Stimulated activated naive B cell treated with anti-CD40 and anti-IgM and Interleukin-4, amounts not matched to agents 10 μg/mL and 1 μg/mL and 100 μg/mL, for 72 hours (primary cell): ENCODE measurements around the gene GLRA1.

Experiments used
- ATAC-seq, 2 donors: fragments of 150-1000 bp; cut with Tn5 transposase; replicated peaks; 2 replicates each; pipeline ENCODE4 v1.10.0; 2021; ENCODE audit warnings: moderate library complexity in 1 of 2
- DNase-seq: peaks from one replicate; pipeline ENCODE4 v3.0.0; 2021
- H3K27ac Mint-ChIP-seq: one replicate; pipeline ENCODE4 v1.8.0; 2022; ENCODE audit warnings: mild to moderate bottlenecking, mixed read lengths
- H3K27me3 Mint-ChIP-seq, 2 donors: one replicate each; pipeline ENCODE4 v1.8.0; 2022; ENCODE audit warnings: mixed read lengths in 2 of 2
- H3K36me3 Mint-ChIP-seq, 2 donors: one replicate each; pipeline ENCODE4 v1.8.0; 2022; ENCODE audit warnings: mixed read lengths in 2 of 2, mild to moderate bottlenecking in 1 of 2
- H3K4me1 Mint-ChIP-seq, 2 donors: one replicate each; pipeline ENCODE4 v1.8.0; 2022; ENCODE audit warnings: mixed read lengths in 2 of 2, mild to moderate bottlenecking in 1 of 2
- H3K4me3 Mint-ChIP-seq, 2 donors: one replicate each; pipeline ENCODE4 v1.8.0; 2022; ENCODE audit warnings: mild to moderate bottlenecking in 2 of 2, mixed read lengths in 2 of 2, moderate library complexity in 1 of 2
- H3K9me3 Mint-ChIP-seq, 2 donors: one replicate each; pipeline ENCODE4 v1.8.0; 2022; ENCODE audit warnings: mixed read lengths in 2 of 2, mild to moderate bottlenecking in 1 of 2

Gene GLRA1

GRCh38 chr5:151947931-151948608, 23.4 kb upstream of the GLRA1 start:
- Mint-ChIP-seq H3K27me3 (peaks cover 30 to 48% of the 10 kb centered on the region in 2 donors), H3K27ac (no peak overlapping the region), H3K9me3 (no peaks in the 10 kb centered on the region), H3K4me1 (peaks cover 0 to 2% of the 10 kb centered on the region in 2 donors), H3K4me3 (no peak overlapping the region), H3K36me3 (no peaks in the 10 kb centered on the region)
- ATAC-seq (no peak), DNase-seq (no peak)

- no peak for ATAC-seq
- no peak overlapping the region for H3K27ac Mint-ChIP-seq
- no peaks in the 10 kb centered on the region for H3K4me1 Mint-ChIP-seq
- peaks cover 5 to 9% of the 10 kb centered on the region in 2 donors for H3K9me3 Mint-ChIP-seq
- peaks cover 0 to 4% of the 10 kb centered on the region in 2 donors for H3K27me3 Mint-ChIP-seq
- H3K36me3 Mint-ChIP-seq: peaks cover 2 to 3% of the 10 kb centered on the region in 2 donors
- DNase-seq: no peak
- no peak overlapping the region for H3K4me3 Mint-ChIP-seq
Measured at GRCh38 chr5:151937851-151938250, 13.2 kb upstream of the GLRA1 start.

DNA sequence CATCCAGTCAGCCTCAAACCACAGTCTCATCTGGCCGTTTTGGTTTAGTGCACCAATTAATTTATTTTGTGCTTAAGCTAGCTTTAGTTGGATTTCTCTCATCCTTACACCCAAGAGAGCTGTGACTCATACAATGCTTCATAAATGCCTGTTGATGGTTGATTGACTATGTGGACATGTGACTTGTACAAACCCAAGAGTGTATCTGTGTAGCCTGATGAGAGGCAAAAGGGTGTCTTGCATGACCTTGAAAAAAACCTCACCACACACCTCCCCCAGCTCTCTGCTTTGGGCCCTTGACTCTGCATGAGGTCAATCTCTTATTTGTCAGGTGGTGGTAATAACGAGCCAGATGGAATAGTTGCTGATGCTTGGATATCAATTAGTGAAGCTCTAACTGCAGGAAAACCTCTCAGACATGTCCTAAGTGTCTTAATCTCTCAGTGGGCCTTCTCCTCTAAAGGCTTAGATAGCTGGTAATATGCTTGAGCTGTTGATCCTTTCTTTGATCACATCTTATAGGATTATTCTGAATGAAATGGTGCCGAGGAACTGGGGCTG, 10.6 kb upstream of the GLRA1 start:
- Mint-ChIP-seq H3K4me1 (no peaks in the 10 kb centered on the region), H3K27me3 (peaks cover 0 to 4% of the 10 kb centered on the region in 2 donors), H3K27ac (no peak overlapping the region), H3K4me3 (no peak overlapping the region), H3K9me3 (peaks cover 15 to 17% of the 10 kb centered on the region in 2 donors), H3K36me3 (peaks cover 2 to 3% of the 10 kb centered on the region in 2 donors)
- DNase-seq (no peak), ATAC-seq (no peak)

GRCh38 chr5:151931260-151931659, 6.6 kb upstream of the GLRA1 start:
- Mint-ChIP-seq H3K27ac (no peak overlapping the region), H3K27me3 (peaks cover 10 to 17% of the 10 kb centered on the region in 2 donors), H3K4me1 (no peaks in the 10 kb centered on the region), H3K36me3 (peaks cover 2 to 3% of the 10 kb centered on the region in 2 donors), H3K9me3 (peaks cover 16 to 22% of the 10 kb centered on the region in 2 donors), H3K4me3 (no peak overlapping the region)
- DNase-seq (no peak), ATAC-seq (no peak)

GRCh38 chr5:151926188-151926587, 1.5 kb upstream of the GLRA1 start:
- ATAC-seq (no peak), DNase-seq (no peak)
- Mint-ChIP-seq H3K4me1 (peaks cover 0 to 2% of the 10 kb centered on the region in 2 donors), H3K4me3 (no peak overlapping the region), H3K27ac (no peak overlapping the region), H3K27me3 (peaks cover 48 to 64% of the 10 kb centered on the region in 2 donors), H3K36me3 (peaks cover 4% of the 10 kb centered on the region in 2 donors), H3K9me3 (peaks cover 4 to 6% of the 10 kb centered on the region in 2 donors)

GRCh38 chr5:151925340-151925739, 689 bp upstream of the GLRA1 start:
- H3K4me3 Mint-ChIP-seq: no peak overlapping the region
- H3K4me1 Mint-ChIP-seq: peaks cover 0 to 2% of the 10 kb centered on the region in 2 donors
- H3K9me3 Mint-ChIP-seq: peaks cover 4% of the 10 kb centered on the region in 2 donors
- peaks cover 48 to 64% of the 10 kb centered on the region in 2 donors for H3K27me3 Mint-ChIP-seq
- DNase-seq: no peak
- H3K36me3 Mint-ChIP-seq: peaks cover 4% of the 10 kb centered on the region in 2 donors
- ATAC-seq: no peak
- no peak overlapping the region for H3K27ac Mint-ChIP-seq

- Mint-ChIP-seq H3K9me3 (peaks cover 0 to 4% of the 10 kb centered on the region in 2 donors), H3K27me3 (peaks cover 48 to 64% of the 10 kb centered on the region in 2 donors), H3K4me1 (peaks cover 0 to 2% of the 10 kb centered on the region in 2 donors), H3K4me3 (no peak overlapping the region), H3K36me3 (peaks cover 4% of the 10 kb centered on the region in 2 donors), H3K27ac (peak overlapping the region; percentile 25)
- DNase-seq (no peak), ATAC-seq (no peak)
Measured at GRCh38 chr5:151923866-151924476, 680 bp downstream of the GLRA1 start.

GRCh38 chr5:151921916-151922315, 2.7 kb downstream of the GLRA1 start:
- Mint-ChIP-seq H3K4me3 (no peak overlapping the region), H3K27me3 (peaks cover 46 to 53% of the 10 kb centered on the region in 2 donors), H3K27ac (no peak overlapping the region), H3K9me3 (peaks cover 0 to 3% of the 10 kb centered on the region in 2 donors), H3K4me1 (peaks cover 0 to 2% of the 10 kb centered on the region in 2 donors), H3K36me3 (peaks cover 4% of the 10 kb centered on the region in 2 donors)
- DNase-seq (no peak), ATAC-seq (no peak)

DNA sequence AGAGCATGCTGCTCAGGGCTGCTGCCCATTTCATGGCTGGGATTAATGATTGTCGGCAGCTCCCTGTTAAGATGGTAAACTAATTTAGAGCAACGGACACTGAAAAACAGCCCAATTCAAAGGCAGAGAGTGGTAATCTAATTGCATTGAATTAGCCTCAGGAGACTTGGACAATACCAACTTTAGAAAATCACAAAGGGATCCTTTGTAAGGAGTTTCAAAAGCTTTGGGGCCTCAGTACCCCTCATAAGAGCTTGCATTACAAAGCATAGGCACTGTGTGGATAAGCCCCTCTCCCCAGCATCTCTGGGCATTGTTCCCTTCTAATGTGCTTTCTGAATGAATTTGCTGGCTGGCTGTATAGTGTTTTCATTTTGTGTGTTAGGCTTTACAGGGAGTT, 6.7 kb downstream of the GLRA1 start:
- H3K27ac Mint-ChIP-seq: peak overlapping the region; percentile 15
- H3K36me3 Mint-ChIP-seq: no peaks in the 10 kb centered on the region
- H3K4me1 Mint-ChIP-seq: no peaks in the 10 kb centered on the region
- no peak for ATAC-seq
- H3K9me3 Mint-ChIP-seq: no peaks in the 10 kb centered on the region
- H3K27me3 Mint-ChIP-seq: peaks cover 12 to 14% of the 10 kb centered on the region in 2 donors
- no peak for DNase-seq
- no peak overlapping the region for H3K4me3 Mint-ChIP-seq

DNA sequence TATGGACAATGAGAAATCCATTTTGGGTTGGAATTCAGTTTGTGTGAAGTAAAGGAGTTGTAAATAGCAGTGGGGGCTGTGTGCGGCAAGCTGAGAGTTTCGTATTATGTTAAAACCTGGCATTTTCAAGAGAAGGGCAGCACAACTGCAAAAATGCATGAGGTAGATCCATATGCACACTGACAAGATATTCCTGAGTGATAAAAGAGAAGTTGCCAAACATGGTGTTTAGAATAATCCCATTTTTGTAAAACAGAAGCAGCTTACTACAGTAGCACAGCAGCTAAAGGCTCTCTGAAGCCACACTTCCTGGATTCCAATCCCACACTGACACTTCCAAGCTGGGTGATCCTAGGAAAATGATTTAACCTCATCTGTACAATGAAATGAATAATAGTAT, 11.2 kb downstream of the GLRA1 start:
- Mint-ChIP-seq H3K4me1 (no peaks in the 10 kb centered on the region), H3K9me3 (no peaks in the 10 kb centered on the region), H3K36me3 (no peaks in the 10 kb centered on the region), H3K27me3 (peaks cover 0 to 3% of the 10 kb centered on the region in 2 donors), H3K27ac (no peak overlapping the region), H3K4me3 (no peak overlapping the region)
- no peak for ATAC-seq
- DNase-seq: no peak

DNA sequence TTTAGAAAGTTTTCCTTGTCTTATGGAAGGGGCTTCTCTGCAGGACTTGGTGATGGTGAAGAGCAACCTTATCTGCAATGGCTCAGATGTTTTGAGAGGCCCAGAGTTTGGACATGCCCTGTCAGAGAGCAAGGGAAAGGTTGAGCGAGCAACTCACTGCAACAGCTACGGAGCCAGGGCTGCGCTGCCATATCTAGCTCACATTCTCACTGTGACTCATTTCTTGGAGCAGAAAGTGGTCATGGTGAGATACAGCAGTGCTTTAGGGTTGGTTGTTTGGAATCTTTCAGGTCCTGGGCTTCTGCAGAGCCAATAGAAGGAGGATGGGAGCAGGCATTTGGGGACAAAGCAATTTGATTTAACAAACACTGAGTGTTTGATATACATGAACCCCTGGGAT, 12.3 kb downstream of the GLRA1 start:
- Mint-ChIP-seq H3K4me3 (no peak overlapping the region), H3K27me3 (peaks cover 0 to 7% of the 10 kb centered on the region in 2 donors), H3K36me3 (no peaks in the 10 kb centered on the region), H3K9me3 (no peaks in the 10 kb centered on the region), H3K4me1 (no peaks in the 10 kb centered on the region), H3K27ac (no peak overlapping the region)
- ATAC-seq: no peak
- no peak for DNase-seq

- DNase-seq (no peak), ATAC-seq (no peak)
- Mint-ChIP-seq H3K4me1 (no peaks in the 10 kb centered on the region), H3K9me3 (no peaks in the 10 kb centered on the region), H3K27ac (no peak overlapping the region), H3K4me3 (no peak overlapping the region), H3K27me3 (peaks cover 0 to 7% of the 10 kb centered on the region in 2 donors), H3K36me3 (no peaks in the 10 kb centered on the region)
Measured at GRCh38 chr5:151911011-151911410, 13.6 kb downstream of the GLRA1 start.

- Mint-ChIP-seq H3K27me3 (peaks cover 0 to 7% of the 10 kb centered on the region in 2 donors), H3K36me3 (no peaks in the 10 kb centered on the region), H3K27ac (no peak overlapping the region), H3K4me1 (peaks cover 0 to 1% of the 10 kb centered on the region in 2 donors), H3K4me3 (no peak overlapping the region), H3K9me3 (no peaks in the 10 kb centered on the region)
- no peak for ATAC-seq
- DNase-seq: no peak
Measured at GRCh38 chr5:151909628-151910027, 15.0 kb downstream of the GLRA1 start.

DNA sequence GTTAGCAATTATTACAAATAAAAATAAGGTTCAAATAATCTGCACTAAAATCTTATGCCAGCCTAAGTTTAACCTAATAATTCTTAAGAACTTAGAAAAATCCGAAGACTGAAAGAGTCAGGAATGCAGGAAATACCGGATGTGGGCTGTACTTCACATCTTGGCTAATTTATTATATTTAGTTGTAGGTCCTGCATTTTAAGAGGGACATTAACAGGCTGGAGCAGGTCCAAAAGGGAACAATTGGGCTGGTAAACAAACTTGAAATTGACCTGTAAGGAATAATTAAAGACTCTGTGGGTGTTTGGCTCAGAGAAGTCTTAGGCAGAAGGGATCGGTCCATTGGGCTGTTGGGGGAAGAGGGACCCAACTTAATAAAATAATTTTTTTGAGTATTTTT, 18.4 kb downstream of the GLRA1 start:
- Mint-ChIP-seq H3K27me3 (peaks cover 4 to 7% of the 10 kb centered on the region in 2 donors), H3K9me3 (no peaks in the 10 kb centered on the region), H3K4me3 (no peak overlapping the region), H3K27ac (no peak overlapping the region), H3K36me3 (no peaks in the 10 kb centered on the region), H3K4me1 (peaks cover 9 to 10% of the 10 kb centered on the region in 2 donors)
- no peak for ATAC-seq
- DNase-seq: no peak

DNA sequence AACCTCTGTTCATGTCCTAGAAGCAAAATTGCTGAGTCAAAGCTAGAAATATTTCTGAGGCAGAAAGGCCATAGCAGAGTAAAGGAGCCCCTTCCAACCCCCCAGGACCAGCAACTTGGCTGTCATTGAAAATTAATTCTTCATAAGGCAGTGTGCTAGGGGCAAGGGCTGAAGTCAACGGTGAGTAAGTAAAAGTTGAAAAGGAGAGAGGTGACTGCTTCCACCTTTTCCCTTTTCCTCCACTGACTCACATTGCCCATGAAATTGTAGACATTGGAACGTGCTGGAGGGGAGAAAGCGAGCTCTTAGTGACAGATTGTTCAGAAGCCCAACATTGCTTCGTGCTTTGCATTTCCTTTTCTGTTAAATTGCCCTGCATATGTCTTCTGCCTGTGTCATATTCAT, 19.1 kb downstream of the GLRA1 start:
- Mint-ChIP-seq H3K9me3 (no peaks in the 10 kb centered on the region), H3K36me3 (no peaks in the 10 kb centered on the region), H3K4me1 (peaks cover 9 to 10% of the 10 kb centered on the region in 2 donors), H3K27me3 (peaks cover 7% of the 10 kb centered on the region in 2 donors), H3K4me3 (no peak overlapping the region), H3K27ac (no peak overlapping the region)
- DNase-seq: no peak
- no peak for ATAC-seq
